Fibroblast of lung (primary cell): ENCODE measurements around the gene TSPYL2. TPM values are rescaled to one million over a fixed set of nuclear protein-coding genes. Genes with fewer than 3 reads are reported as not detected.
A peak's percentile ranks its signal among the peaks of the same experiment; 100 is the strongest.

Experiments
- DNase-seq, 2 donors: peaks; one replicate each; pipeline versions ENCODE4 v3.0.0 to v3.0.0-alpha.2; 2010; ENCODE audit warnings: low read depth in 2 of 2
- H2AFZ ChIP-seq: 2 replicates; pipeline ENCODE4 v1.5.1; 2012; ENCODE audit warnings: low read length, control low read depth, inconsistent platforms
- H3K27ac ChIP-seq: 2 replicates; pipeline ENCODE4 v1.5.1; 2011; ENCODE audit warnings: low read length, control low read depth; ENCODE audit not compliant: insufficient read depth
- H3K27me3 ChIP-seq: 2 replicates; pipeline ENCODE4 v1.5.1; 2011; ENCODE audit warnings: mild to moderate bottlenecking, low read length; ENCODE audit not compliant: control insufficient read depth, insufficient read depth
- H3K36me3 ChIP-seq: 2 replicates; pipeline ENCODE4 v1.5.1; 2011; ENCODE audit warnings: low read length; ENCODE audit not compliant: control insufficient read depth, insufficient read depth
- H3K4me1 ChIP-seq: 2 replicates; pipeline ENCODE4 v1.5.1; 2011; ENCODE audit warnings: low read length; ENCODE audit not compliant: control insufficient read depth, insufficient read depth; ENCODE audit errors: extremely low read depth
- H3K4me2 ChIP-seq: 2 replicates; pipeline ENCODE4 v1.5.1; 2011; ENCODE audit warnings: low read length, control low read depth; ENCODE audit not compliant: insufficient read depth; ENCODE audit errors: extremely low read depth
- H3K4me3 ChIP-seq, 4 experiments: fragments of 200-600 bp in 1 of 4; sonication (generic) in 1 of 4; replicated peaks in 1 of 4; 2 replicates each; pipeline ENCODE4 v1.5.1; 2011 to 2016; ENCODE audit warnings: low read length in 4 of 4, low read depth in 3 of 4, mild to moderate bottlenecking in 3 of 4, control low read depth in 2 of 4, inconsistent platforms in 1 of 4, mixed read lengths in 1 of 4; ENCODE audit not compliant: insufficient read depth in 1 of 4; ENCODE audit errors: control extremely low read depth in 1 of 4
- H3K79me2 ChIP-seq: 2 replicates; pipeline ENCODE4 v1.5.1; 2012; ENCODE audit warnings: mild to moderate bottlenecking, low read length, inconsistent platforms; ENCODE audit not compliant: control insufficient read depth, insufficient read depth
- H3K9ac ChIP-seq: 2 replicates; pipeline ENCODE4 v1.5.1; 2011; ENCODE audit warnings: mild to moderate bottlenecking, low read length, control low read depth; ENCODE audit not compliant: insufficient read depth
- H3K9me3 ChIP-seq: 2 replicates; pipeline ENCODE4 v1.5.1; 2012; ENCODE audit warnings: low read depth, low read length; ENCODE audit not compliant: control insufficient read depth, insufficient read depth
- H4K20me1 ChIP-seq: 2 replicates; pipeline ENCODE4 v1.5.1; 2011; ENCODE audit warnings: low read length; ENCODE audit not compliant: control insufficient read depth, insufficient read depth; ENCODE audit errors: extremely low read depth
- CTCF ChIP-seq, 2 donors: IDR thresholded peaks in 1 of 2; conservative IDR thresholded peaks in 1 of 2; 1 replicate in 1 of 2; 2 replicates in 1 of 2; pipeline ENCODE4 v1.5.1; 2011 to 2012; ENCODE audit warnings: low read length in 2 of 2, control low read depth in 1 of 2, inconsistent platforms in 1 of 2, low read depth in 1 of 2, mild to moderate bottlenecking in 1 of 2
- EZH2 ChIP-seq: IDR thresholded peaks from 2 replicates; pipeline ENCODE4 v1.5.1; 2012; ENCODE audit warnings: low read length, control low read depth, mild to moderate bottlenecking; ENCODE audit errors: missing control alignments
- polyA plus RNA-seq, 2 donors: library from polyadenylated mRNA; depleted of rRNA in 1 of 2; stranded (reverse) in 1 of 2; unstranded in 1 of 2; fragments of >200 nt; gene quantifications; 2 replicates each; pipeline ENCODE4 v1.2.1, GENCODE V29; 2011 to 2012; ENCODE audit warnings: missing spikeins in 1 of 2
- total RNA-seq: library from RNA; depleted of rRNA; stranded (reverse); fragments of >200 nt; gene quantifications from 2 replicates; pipeline ENCODE4 v1.2.1, GENCODE V29; 2014

The TSPYL2 gene
- total and polyA plus RNA-seq, 2 donors (not counting 1 experiment from before 2014, with no cell fraction given): 10.2 to 21.0 TPM

- H3K27ac ChIP-seq: no peak overlapping the region
Measured at GRCh38 chrX:53084043-53084570, 1.9 kb downstream of the TSPYL2 start.

DNA sequence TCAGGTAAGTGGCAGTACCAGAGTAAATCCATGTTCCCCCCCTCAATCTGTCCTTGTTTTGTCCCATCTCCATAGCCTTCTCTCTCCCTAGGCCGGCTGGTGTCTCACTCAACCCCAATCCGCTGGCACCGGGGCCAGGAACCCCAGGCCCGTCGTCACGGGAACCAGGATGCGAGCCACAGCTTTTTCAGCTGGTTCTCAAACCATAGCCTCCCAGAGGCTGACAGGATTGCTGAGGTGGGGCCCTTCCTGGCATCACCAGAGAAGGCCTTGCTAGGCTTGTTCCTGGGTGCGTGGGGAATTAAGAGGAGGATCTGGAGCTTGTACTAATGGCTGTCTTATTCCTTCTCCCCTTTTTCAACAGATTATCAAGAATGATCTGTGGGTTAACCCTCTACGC is 2.7 kb downstream of the TSPYL2 start:
- Histone ChIP-seq H2AFZ (no peak overlapping the region), H3K27ac (no peak overlapping the region), H3K9me3 (no peaks in the 10 kb centered on the region), H3K4me2 (no peak overlapping the region), H3K36me3 (peaks cover 10% of the 10 kb centered on the region), H3K9ac (no peak overlapping the region), H3K27me3 (no peaks in the 10 kb centered on the region), H3K4me3 (no peak overlapping the region), H4K20me1 (peaks cover 2% of the 10 kb centered on the region), H3K79me2 (no peaks in the 10 kb centered on the region), H3K4me1 (peaks cover 4% of the 10 kb centered on the region)
- TF ChIP-seq CTCF (conservative IDR thresholded peaks at IDR 0.05 in 1 of 2, IDR thresholded peaks at IDR 0.05 in 1 of 2; ENCODE audit: low read depth in 1 of 2, low read length in 2 of 2) (no peak), EZH2 (no peak)
- no peak for DNase-seq

More at GRCh38 chrX:53084043-53084570, 1.9 kb downstream of the TSPYL2 start:
- Histone ChIP-seq H3K36me3 (peaks cover 10% of the 10 kb centered on the region), H4K20me1 (peaks cover 2% of the 10 kb centered on the region), H3K4me3 (peak overlapping the region in 2 of 4 experiments; percentile 73 to 80), H3K79me2 (no peaks in the 10 kb centered on the region), H3K9ac (no peak overlapping the region), H3K9me3 (no peaks in the 10 kb centered on the region), H3K4me2 (peak overlapping the region; percentile 13), H3K27me3 (no peaks in the 10 kb centered on the region), H2AFZ (no peak overlapping the region), H3K4me1 (peaks cover 4% of the 10 kb centered on the region)
- DNase-seq: peak in 1 of 2 donors; percentile 15
- TF ChIP-seq EZH2: no peak
- no peak for TF ChIP-seq CTCF (conservative IDR thresholded peaks at IDR 0.05 in 1 of 2, IDR thresholded peaks at IDR 0.05 in 1 of 2; ENCODE audit: low read depth in 1 of 2, low read length in 2 of 2)

GRCh38 chrX:53085661-53086229 is 3.6 kb downstream of the TSPYL2 start:
- Histone ChIP-seq H3K27ac (no peak overlapping the region), H3K4me2 (no peak overlapping the region), H2AFZ (no peak overlapping the region), H3K79me2 (no peaks in the 10 kb centered on the region), H3K36me3 (peaks cover 10% of the 10 kb centered on the region), H3K9me3 (no peaks in the 10 kb centered on the region), H3K27me3 (no peaks in the 10 kb centered on the region), H3K4me1 (peaks cover 4% of the 10 kb centered on the region), H3K9ac (no peak overlapping the region), H3K4me3 (no peak overlapping the region), H4K20me1 (peaks cover 2% of the 10 kb centered on the region)
- no peak for TF ChIP-seq CTCF (conservative IDR thresholded peaks at IDR 0.05 in 1 of 2, IDR thresholded peaks at IDR 0.05 in 1 of 2; ENCODE audit: low read depth in 1 of 2, low read length in 2 of 2)
- TF ChIP-seq EZH2: no peak
- no peak for DNase-seq
